ENCODE data around the gene CTDSPL.

Gene CTDSPL

DNA sequence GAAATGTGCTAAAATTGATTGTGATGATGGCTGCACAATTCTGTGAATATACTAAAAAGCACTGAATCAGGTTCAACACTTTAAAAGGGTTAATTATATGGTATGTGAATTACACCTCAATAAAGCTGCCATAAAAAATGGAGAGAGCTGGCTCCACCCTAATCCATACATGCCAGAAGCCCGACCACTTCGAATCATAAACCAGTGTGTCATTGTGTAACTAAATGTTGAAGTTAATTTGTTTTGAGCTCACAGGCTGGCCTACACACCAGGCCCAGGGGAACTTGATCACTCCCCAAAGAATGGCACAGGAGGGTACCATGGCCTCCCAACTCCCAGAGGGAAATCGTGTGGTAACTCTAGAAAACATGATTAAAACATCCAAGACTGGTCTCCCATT is 153.8 kb downstream of the CTDSPL start:
- no peak for DNase-seq (ENCODE audit: low read depth in 1 of 2, low spot score in 1 of 2)

GRCh38 chr3:38015984-38016383 is 154.3 kb downstream of the CTDSPL start:
- DNase-seq (ENCODE audit: low read depth in 1 of 2, low spot score in 1 of 2): no peak

DNA sequence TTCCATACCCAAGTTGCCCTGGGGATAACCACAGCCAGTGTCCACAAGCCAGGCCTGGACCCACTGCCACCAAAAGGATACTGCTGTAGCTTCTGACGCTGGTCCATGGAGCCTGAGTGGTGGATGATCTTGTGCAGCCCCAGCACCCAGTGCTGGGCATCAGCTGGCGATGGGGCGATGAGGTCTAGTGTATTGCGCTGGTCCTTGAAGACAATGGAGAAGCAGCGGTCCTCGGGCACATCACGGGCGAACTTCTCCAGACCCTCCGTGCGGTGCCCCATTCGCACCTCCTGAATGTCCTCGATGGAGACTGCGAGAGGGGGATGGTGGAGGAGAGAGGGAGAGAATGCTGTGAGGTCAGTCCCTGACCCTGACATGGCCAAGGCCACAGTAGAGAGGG is 154.7 kb downstream of the CTDSPL start:
- no peak for DNase-seq (ENCODE audit: low read depth in 1 of 2, low spot score in 1 of 2)

- DNase-seq (ENCODE audit: low read depth in 1 of 2, low spot score in 1 of 2): no peak
These were observed 155.3 kb downstream of the CTDSPL start for GRCh38 chr3:38016847-38017444.

DNA sequence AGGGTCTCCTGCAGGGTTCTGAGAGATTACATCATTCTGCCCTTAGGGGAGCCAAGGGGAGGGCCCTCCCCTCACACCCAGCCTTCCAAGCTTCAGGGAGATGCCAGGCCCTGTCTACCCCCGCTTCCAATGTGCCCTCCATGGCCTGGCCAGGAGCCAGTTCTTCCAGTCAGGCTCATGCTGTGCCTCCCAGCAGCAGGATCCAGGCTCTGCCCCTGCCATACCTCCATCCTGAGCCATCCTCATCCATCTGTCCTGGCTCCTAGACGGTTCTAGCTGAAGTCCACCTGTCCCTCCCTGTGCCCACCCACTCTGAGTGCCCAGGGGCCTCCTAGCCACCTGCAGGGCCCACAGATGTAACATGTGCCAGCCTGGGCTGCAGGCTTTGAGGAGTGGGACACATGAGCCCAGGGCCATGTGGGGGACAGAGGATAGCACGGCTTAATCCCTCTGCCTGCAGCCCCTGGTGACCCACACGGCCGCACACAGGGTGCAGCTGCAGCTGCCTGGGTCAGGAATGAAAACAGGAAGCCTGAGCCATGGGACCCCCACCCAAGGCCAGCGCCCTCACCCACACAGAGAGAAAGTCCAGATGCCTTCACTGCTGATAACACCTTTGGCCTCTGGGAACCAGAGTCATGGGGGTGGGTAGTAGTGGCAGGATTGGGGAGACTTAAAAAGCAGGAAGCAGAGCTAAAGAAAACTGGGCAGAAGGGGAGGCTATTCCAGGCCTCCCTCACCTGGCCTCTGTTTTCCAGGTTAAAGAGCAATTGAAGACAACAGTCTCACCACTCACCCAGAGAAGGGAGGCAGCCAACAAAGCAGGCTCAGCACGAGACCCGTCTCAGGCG is 156.0 kb downstream of the CTDSPL start:
- no peak for DNase-seq (ENCODE audit: low read depth in 1 of 2, low spot score in 1 of 2)

DNA sequence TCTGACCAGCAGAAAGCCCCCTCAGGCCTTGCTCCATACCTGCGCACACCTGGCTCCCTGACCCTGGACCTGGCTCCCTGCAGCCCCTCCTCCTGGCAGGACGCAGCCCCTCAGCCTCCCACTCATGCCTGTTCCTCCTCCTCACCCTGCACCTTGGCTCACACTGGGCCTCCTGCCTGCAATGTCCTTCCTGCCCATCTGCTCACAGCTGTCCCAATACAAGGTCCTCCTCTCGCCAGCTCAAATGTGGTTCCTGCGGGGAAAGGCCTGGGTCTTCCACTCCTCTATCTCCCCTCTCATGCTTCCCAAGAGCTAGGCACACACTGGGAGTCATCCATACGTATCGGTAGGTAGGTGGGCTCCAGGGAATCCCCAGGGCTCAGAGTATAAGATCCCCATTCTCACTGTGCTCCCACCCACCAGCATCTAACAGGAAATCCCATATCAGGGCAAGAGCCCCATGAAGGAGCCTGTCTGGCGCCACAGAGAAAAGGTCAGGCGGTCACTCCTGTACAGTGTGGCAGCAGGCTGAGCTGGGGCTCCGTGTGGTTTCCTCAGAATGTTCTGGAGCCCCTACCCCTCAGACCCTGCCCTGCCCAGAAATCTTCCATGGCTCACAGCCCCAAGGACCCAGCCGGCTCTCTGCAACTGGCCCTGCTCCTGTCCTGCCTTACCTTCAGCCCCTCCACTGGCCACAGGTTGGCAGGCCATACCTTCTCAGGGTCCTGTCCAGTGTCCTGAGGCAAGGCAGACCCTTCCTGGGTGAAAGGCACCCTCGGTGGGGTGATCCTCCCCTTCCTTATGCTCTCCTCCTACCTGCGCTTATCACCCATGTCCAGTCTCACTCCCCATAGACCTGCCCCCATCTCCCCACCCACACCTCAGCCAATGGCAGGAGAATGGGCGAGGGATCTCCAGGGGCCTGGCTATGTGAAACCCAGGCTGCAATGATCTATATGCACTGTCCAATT is 156.9 kb downstream of the CTDSPL start:
- DNase-seq (ENCODE audit: low read depth in 1 of 2, low spot score in 1 of 2): no peak

GRCh38 chr3:38019658-38020341 is 158.1 kb downstream of the CTDSPL start:
- no peak for DNase-seq (ENCODE audit: low read depth in 1 of 2, low spot score in 1 of 2)

DNA sequence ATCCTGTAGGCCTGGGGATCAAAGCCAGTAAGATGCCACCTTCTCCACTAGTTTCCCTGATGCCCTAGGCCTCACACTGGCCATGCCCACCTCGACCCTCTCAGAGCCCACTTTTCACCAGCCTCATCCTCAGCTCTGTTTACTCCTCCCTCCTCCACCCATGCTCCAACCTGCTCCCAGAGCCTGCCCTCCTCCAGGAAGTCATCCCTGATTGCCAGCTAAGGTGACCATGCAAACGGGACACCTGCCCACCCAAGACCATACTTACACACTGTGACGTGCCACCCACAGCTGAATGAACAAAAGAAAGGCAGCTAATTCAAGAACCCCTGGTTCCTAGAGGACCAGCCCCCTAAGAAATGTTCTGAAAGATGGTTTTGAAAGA is 158.7 kb downstream of the CTDSPL start:
- DNase-seq (ENCODE audit: low read depth in 1 of 2, low spot score in 1 of 2): no peak

- no peak for DNase-seq (ENCODE audit: low read depth in 1 of 2, low spot score in 1 of 2)
These were observed 159.5 kb downstream of the CTDSPL start for GRCh38 chr3:38021196-38021595.

GRCh38 chr3:38022301-38022700 is 160.6 kb downstream of the CTDSPL start:
- no peak for DNase-seq (ENCODE audit: low read depth in 1 of 2, low spot score in 1 of 2)

DNA sequence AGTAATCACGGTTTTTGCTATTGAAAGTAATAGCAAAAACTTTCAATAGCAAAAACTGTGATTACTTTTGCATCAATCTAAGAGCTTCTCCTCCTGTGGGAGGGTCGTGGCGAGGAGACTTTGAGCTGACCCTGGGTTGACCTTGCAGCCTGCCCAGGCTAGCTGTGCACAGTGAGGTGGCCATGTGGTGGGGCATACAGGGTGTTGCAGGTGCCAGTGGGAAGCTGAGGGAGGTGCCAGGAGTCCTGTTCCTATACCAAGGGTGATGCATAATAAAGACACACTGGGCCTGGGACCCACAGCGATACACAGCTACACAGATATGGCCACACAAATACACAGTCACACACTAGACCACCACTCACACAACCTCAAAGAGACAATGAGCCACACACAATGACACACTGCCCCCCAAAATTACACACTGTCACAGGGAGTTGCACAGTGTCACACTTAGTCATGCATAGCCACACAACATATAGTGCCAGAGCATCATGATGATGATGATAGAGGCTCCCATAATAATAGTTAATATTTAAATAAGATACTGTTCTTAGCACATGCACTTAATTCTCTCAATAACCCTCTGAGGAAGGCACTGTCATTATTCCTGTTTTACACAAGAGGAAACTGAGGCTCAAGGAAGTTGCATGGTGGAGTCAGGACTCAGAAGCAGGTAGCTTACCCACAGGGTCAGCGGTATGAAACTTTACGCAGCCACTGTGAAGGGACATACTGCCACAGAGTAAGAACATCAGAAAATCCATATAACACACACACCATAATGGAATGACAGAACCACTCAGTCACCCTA is 161.4 kb downstream of the CTDSPL start:
- no peak for DNase-seq (ENCODE audit: low read depth in 1 of 2, low spot score in 1 of 2)

- no peak for DNase-seq (ENCODE audit: low read depth in 1 of 2, low spot score in 1 of 2)
These were observed 165.2 kb downstream of the CTDSPL start for GRCh38 chr3:38026856-38027255.

DNA sequence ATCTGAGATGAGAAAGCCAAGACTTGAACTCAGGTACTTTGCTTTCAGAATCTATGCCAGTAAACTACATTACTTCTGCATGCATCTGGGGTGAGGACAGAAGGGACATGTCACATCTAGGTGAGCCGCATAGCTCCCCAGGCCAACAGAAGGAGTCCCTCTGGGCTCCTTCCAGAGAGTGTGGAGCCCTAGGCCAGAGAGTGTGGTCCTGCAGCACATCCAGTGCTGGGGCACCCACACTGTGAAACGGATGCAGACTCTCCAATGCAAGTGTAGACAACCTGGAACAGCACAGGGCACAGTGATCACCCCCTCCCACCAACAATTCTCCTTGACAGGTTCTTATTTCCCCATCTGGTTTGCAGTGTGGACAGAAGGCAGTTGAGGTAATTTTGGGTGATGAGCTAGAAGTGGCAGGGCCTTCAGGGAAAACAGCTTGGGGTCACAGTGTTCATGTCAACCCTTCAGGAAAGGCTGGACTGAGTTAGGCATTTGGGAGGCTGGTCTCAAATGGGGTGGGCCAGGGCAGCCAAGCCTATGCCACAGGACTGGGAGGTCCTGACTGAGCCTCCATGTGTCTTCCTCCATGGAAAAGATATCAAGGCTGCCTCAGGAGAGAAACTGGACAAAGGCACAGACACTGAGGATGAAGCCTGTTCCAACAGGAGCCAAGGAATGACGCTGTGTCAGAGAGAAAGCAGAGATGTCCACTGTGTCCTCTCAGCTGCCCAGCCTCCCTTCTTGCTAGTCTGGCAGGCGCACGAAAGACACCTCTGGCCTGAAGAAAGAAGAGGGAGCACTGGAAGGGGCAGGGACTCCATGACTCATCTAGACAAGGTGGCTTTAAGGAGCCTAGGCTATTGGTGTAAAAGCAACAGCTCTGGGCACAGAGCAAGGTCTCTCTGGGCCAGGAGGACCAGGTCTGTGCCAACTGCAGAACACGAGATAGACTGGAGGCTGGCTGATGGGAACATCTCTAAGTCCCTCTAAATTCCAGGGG is 166.1 kb downstream of the CTDSPL start:
- no peak for DNase-seq (ENCODE audit: low read depth in 1 of 2, low spot score in 1 of 2)

DNA sequence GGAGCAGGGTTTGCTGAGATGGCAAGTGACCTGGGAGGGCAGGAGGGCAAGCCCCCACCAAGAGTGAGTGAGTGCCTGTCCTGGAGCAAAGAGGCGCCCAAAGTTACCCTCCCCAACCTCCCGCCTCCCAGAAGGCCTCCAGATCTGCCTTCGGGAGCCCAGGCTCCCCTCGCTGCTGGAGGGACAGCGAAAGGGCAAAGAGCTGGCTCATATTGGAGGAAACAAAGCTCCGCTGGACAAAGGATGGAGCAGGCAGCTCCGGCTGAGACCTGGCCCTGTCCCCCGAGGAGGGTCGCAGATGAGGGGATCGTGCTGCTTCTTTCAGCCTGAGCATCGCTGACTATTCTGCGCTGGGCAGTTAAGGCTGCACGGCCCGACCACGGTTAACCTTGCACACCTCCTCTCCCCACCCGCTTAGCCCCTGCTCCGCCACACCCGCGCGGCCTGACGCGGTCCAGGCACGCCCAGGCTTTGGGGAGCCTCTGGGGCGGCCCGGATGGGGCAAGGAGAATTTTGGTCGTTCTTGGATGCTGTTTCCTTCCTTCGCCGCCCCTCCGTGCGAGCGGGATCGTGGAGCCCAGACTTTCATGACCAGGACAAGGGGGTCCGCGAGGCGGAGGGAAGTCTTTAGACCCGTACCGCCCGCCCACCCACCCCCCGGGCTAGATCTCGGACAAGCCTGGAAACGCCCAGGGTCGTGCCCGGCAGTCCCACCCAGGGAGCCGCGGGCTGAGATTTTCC is 167.1 kb downstream of the CTDSPL start:
- no peak for DNase-seq (ENCODE audit: low read depth in 1 of 2, low spot score in 1 of 2)

DNA sequence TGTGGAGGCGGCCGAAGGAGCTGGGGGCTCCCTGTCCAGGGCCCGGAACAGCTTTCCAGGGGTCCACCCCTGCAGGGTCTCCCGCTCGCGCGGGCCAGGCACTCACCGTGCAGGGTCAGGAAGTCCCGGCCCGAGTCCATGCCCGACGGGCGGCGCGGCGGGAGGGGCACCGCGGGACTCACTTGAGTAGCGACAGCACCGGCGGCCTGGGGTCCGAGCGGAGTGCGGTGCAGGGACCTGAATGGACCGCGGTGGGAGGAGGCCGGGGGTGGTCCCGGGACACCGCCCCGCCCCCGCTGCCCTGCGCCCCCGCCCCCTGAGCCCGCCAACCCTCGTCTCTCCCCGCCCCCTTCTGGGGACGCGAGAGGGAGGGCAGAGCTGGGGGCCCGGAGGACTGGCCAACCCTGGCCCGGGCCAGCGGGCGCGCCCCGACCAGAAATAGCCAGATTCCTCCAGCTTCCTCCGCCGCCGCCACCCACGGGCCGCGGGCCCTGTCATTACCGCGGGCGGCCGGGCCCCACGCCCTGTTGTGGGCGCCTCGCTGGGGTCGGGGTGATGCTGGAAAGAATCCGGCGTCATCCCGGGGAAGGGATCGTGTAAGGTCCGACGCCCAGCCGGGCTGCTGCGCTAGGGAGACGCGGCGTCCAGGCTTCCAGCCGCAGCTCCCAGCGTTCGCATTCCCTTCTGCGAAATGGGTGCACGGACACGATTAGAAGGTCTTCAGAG is 167.9 kb downstream of the CTDSPL start, which contains the start of gene PLCD1:
Gene PLCD1, minus strand, starts transcription at position 243 of the 726 bp plus-strand sequence. Its CDS starts 103 bp downstream, at position 140.
- peak in 1 of 2 donors; percentile 38 for DNase-seq (ENCODE audit: low read depth in 1 of 2, low spot score in 1 of 2)

- DNase-seq (ENCODE audit: low read depth in 1 of 2, low spot score in 1 of 2): no peak
These were observed 168.7 kb downstream of the CTDSPL start for GRCh38 chr3:38030126-38031021.

Measured in activated T-helper 1 cell treated with anti-CD3 and anti-CD28 coated beads, Interleukin-2, amount 50 U/mL, for 16 hours (primary cell).